Measurements from ENCODE around the gene ADAMTS17.

Gene ADAMTS17

DNA sequence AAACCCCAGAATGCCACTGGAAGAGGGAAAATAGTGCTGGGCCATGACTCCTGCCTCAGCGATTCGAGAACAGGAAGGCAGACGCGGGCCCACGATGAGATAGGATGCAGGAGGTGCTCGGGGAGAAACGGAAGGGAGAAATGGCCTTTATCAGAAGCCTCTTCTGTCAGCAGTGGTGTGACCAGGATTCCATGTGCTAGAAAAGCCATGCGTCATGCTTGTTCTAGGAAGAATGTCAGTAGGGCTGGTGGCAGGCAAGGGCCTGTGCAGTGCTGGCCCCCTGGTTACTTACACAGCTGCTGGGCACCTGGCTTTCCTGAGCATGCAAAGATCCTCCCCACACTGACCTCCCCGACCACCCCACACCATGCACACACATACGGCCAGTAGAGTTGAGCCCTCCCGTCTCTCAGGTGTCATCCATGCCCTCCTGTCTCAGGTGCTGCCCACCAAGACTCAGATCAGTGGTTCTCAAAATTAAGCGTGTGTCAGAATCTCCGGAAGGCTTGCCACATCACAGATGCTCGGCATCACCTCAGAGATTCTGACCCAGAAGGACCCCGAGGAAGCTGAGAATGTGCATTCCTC lies 106.7 kb downstream of the ADAMTS17 start:
- no peak overlapping the region for H3K4me3 ChIP-seq (ENCODE audit: low read depth, low read length)
- TF ChIP-seq, protein P1, sequence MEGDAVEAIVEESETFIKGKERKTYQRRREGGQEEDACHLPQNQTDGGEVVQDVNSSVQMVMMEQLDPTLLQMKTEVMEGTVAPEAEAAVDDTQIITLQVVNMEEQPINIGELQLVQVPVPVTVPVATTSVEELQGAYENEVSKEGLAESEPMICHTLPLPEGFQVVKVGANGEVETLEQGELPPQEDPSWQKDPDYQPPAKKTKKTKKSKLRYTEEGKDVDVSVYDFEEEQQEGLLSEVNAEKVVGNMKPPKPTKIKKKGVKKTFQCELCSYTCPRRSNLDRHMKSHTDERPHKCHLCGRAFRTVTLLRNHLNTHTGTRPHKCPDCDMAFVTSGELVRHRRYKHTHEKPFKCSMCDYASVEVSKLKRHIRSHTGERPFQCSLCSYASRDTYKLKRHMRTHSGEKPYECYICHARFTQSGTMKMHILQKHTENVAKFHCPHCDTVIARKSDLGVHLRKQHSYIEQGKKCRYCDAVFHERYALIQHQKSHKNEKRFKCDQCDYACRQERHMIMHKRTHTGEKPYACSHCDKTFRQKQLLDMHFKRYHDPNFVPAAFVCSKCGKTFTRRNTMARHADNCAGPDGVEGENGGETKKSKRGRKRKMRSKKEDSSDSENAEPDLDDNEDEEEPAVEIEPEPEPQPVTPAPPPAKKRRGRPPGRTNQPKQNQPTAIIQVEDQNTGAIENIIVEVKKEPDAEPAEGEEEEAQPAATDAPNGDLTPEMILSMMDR (IDR thresholded peaks at IDR 0.05; ENCODE audit: low read depth, low read length, missing control alignments), result no peak
- no peak for DNase-seq (ENCODE audit: low read depth)

- TF ChIP-seq, protein P1 (IDR thresholded peaks at IDR 0.05; ENCODE audit: low read depth, low read length, missing control alignments), result no peak
- no peak overlapping the region for H3K4me3 ChIP-seq (ENCODE audit: low read depth, low read length)
- no peak for DNase-seq (ENCODE audit: low read depth)
These were observed 107.4 kb downstream of the ADAMTS17 start for GRCh38 chr15:100234158-100235029.

- TF ChIP-seq, protein P1 (IDR thresholded peaks at IDR 0.05; ENCODE audit: low read depth, low read length, missing control alignments), result no peak
- H3K4me3 ChIP-seq (ENCODE audit: low read depth, low read length), result no peak overlapping the region
- DNase-seq (ENCODE audit: low read depth), result no peak
These were observed 111.0 kb downstream of the ADAMTS17 start for GRCh38 chr15:100230784-100231183.

- no peak overlapping the region for H3K4me3 ChIP-seq (ENCODE audit: low read depth, low read length)
- TF ChIP-seq, protein P1 (IDR thresholded peaks at IDR 0.05; ENCODE audit: low read depth, low read length, missing control alignments), result no peak
- DNase-seq (ENCODE audit: low read depth), result no peak
These were observed 112.3 kb downstream of the ADAMTS17 start for GRCh38 chr15:100229181-100230163.

DNA sequence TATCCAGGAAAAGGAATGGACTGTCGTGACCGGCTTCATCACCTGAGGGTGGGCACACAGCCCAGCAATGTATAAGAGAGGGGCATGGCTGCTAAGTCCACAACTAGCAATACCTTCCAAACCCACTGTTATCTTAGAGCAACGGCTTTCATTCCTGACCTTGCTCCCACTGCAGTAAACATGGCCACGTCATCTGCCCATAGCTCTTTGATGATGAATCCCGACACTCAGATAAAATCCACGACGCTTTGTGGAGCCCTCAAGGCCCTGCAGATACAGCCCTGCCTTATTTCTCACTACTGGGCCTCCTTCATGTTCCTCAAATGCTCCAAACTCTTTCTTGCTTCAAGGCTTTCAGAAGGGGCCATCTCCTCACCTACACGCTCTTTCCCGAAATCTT lies 114.0 kb downstream of the ADAMTS17 start:
- no peak overlapping the region for H3K4me3 ChIP-seq (ENCODE audit: low read depth, low read length)
- no peak for DNase-seq (ENCODE audit: low read depth)
- TF ChIP-seq, protein P1 (IDR thresholded peaks at IDR 0.05; ENCODE audit: low read depth, low read length, missing control alignments), result no peak

DNA sequence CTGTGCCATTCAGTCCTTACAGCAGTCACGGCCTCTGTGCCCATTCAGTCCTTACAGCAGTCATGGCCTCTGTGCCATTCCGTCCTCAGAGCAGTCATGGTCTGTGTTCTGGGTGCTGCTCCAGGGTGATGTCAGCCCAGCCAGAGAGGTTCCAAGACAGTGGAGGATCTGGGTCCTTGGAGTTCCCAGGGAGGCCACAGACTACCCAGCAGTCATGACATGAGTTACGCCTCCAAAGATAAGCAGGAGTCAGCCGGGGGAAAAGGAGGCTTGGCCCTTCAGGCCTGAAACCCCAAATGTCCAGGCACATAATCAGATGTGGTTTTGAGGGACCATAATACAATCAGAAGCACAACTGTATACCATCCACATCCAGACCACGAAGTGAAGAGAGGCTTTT lies 115.7 kb downstream of the ADAMTS17 start:
- TF ChIP-seq, protein P1 (IDR thresholded peaks at IDR 0.05; ENCODE audit: low read depth, low read length, missing control alignments), result no peak
- no peak for DNase-seq (ENCODE audit: low read depth)
- no peak overlapping the region for H3K4me3 ChIP-seq (ENCODE audit: low read depth, low read length)

Measured in GM12864 (cell line).